Activated CD4-positive, alpha-beta T cell treated with anti-CD3 and anti-CD28 coated beads, Interleukin-2, amount 50 U/mL, for 48 hours (primary cell): Measurements from ENCODE around the gene ZNF883.

Experiments
- DNase-seq, 2 experiments: peaks; one replicate each; pipeline ENCODE4 v3.0.0-alpha.2; 2020

ZNF883 gene

DNA sequence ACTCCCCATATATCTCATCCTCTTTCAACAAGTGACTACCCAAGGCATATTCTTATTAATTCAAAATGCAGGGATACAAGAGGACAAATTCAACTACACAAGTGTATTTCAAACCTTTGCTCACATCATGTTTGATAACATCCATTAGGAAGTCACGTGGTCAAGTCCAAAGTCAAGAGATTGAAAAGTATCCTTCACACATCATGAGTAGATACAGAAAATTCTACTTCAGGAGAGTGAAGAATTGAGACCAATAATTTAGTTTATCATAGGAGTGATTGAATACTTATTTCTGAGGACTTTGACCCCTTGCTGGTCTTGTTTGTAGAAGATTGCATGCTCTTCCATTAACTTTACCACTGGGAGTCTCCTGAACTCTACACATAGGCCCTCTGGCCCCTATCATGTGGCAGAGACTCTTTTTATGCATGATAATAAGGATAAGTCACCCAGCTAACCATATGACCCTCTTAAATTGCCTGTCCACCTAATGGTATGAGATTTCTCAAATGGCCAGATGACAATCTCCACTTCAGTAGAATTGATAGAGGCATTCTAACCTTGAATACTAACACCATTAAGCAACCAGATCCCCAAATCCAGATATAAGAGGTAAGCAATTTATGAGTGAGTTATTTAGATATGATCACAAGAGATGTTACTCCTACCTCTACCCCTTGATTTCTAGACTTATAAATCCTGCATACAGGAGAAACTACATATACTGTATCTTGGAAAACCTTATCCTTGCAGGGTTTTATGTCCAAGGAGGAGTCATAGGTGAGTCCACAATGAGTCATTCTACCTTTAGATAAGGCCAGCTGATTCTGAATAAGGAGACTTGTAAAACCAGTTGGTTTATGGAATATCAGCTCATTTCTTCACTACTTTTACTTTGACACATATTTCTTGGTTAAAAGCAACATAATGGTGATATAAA lies 94.7 kb downstream of the ZNF883 start:
- DNase-seq = no peak

GRCh38 chr9:112914524-112914923 lies 97.5 kb downstream of the ZNF883 start:
- no peak for DNase-seq

DNA sequence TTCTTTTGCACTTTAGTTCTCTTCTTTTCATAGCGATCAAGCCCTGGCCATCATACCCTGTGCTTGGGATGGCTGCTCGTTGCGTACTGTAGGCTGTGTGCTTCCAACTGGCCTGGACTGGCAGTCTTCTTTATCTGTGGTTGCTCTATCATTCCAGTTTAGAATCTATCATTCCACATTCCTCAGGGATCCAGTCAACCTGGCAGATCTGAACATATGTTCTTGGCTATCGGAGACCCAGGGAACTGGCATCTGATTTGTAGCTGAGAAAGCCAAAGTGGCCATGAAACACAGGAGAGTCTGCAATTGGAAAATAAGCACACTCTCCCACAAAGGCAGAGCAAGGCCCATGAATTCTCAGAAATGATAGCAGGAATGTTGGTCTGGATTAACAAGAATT lies 98.7 kb downstream of the ZNF883 start:
- no peak for DNase-seq

- no peak for DNase-seq
These were observed 99.4 kb downstream of the ZNF883 start for GRCh38 chr9:112912636-112913035.

GRCh38 chr9:112911736-112912135 lies 100.3 kb downstream of the ZNF883 start:
- DNase-seq = no peak
